Measurements from ENCODE around the gene SLC6A17.

GRCh38 chr1:110216844-110217444 is 66.7 kb downstream of the SLC6A17 start:
- TF ChIP-seq, protein P1, sequence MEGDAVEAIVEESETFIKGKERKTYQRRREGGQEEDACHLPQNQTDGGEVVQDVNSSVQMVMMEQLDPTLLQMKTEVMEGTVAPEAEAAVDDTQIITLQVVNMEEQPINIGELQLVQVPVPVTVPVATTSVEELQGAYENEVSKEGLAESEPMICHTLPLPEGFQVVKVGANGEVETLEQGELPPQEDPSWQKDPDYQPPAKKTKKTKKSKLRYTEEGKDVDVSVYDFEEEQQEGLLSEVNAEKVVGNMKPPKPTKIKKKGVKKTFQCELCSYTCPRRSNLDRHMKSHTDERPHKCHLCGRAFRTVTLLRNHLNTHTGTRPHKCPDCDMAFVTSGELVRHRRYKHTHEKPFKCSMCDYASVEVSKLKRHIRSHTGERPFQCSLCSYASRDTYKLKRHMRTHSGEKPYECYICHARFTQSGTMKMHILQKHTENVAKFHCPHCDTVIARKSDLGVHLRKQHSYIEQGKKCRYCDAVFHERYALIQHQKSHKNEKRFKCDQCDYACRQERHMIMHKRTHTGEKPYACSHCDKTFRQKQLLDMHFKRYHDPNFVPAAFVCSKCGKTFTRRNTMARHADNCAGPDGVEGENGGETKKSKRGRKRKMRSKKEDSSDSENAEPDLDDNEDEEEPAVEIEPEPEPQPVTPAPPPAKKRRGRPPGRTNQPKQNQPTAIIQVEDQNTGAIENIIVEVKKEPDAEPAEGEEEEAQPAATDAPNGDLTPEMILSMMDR (IDR thresholded peaks at IDR 0.05), result no peak
- no peak for TF ChIP-seq POLR2AphosphoS5 (IDR thresholded peaks at IDR 0.05)

All from prostate gland (tissue), 2 donors.